ENCODE measurements around the gene NFKBIZ.
A peak's percentile ranks its signal among the peaks of the same experiment; 100 is the strongest.

The NFKBIZ gene

DNA sequence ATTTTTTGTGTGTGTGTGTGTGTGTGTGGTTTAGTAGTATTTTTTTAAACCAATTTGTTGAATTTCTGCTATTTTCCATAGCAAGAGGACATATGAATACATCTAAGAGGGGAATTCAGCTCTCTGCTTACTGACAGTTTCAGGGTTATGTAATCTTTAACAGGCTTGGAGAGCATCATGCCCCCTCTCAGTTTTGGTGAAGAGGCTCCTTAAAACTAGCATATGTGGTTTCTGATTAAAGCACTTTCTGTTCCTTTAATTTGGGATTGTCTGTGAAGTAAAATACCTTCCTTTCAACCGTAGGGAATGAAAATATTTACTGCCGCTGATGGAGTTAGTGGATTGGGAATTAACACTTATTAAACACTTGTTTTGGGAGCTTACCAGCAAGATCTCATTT is 19.4 kb upstream of the NFKBIZ start:
- no peak for DNase-seq (ENCODE audit: low read depth)
- TF ChIP-seq CTCF (IDR thresholded peaks at IDR 0.05; ENCODE audit: low read depth, low read length, missing control alignments): no peak
- peak overlapping the region; percentile 71 for H3K4me3 ChIP-seq (ENCODE audit: low read depth, low read length)

GRCh38 chr3:101833446-101833974 is 15.8 kb upstream of the NFKBIZ start:
- no peak overlapping the region for H3K4me3 ChIP-seq (ENCODE audit: low read depth, low read length)

GRCh38 chr3:101835676-101836075 is 13.6 kb upstream of the NFKBIZ start:
- no peak for TF ChIP-seq CTCF (IDR thresholded peaks at IDR 0.05; ENCODE audit: low read depth, low read length, missing control alignments)
- no peak for DNase-seq (ENCODE audit: low read depth)
- no peak overlapping the region for H3K4me3 ChIP-seq (ENCODE audit: low read depth, low read length)

More at GRCh38 chr3:101833446-101833974, 15.8 kb upstream of the NFKBIZ start:
- DNase-seq (ENCODE audit: low read depth): no peak
- TF ChIP-seq CTCF (IDR thresholded peaks at IDR 0.05; ENCODE audit: low read depth, low read length, missing control alignments): no peak

DNA sequence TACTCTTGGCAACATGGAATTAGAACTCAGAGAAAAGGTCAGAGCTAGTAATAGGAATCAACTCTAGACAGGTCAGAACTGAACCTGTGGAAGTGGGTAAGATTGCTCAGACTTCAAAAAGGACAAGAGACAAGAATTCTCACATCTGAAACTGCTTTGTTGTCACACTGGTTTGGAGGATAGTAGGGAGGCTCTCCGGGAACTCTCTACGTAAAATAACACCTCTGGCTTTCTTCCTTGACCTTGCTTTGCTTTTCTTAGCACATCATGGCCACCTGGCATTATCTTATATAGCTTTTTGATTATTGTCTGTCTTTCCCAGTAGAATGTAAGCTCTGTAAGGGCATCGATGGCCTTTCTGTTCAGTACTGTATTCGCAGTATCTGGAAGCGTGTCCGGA is 13.2 kb upstream of the NFKBIZ start:
- no peak overlapping the region for H3K4me3 ChIP-seq (ENCODE audit: low read depth, low read length)
- DNase-seq (ENCODE audit: low read depth): no peak
- no peak for TF ChIP-seq CTCF (IDR thresholded peaks at IDR 0.05; ENCODE audit: low read depth, low read length, missing control alignments)

DNA sequence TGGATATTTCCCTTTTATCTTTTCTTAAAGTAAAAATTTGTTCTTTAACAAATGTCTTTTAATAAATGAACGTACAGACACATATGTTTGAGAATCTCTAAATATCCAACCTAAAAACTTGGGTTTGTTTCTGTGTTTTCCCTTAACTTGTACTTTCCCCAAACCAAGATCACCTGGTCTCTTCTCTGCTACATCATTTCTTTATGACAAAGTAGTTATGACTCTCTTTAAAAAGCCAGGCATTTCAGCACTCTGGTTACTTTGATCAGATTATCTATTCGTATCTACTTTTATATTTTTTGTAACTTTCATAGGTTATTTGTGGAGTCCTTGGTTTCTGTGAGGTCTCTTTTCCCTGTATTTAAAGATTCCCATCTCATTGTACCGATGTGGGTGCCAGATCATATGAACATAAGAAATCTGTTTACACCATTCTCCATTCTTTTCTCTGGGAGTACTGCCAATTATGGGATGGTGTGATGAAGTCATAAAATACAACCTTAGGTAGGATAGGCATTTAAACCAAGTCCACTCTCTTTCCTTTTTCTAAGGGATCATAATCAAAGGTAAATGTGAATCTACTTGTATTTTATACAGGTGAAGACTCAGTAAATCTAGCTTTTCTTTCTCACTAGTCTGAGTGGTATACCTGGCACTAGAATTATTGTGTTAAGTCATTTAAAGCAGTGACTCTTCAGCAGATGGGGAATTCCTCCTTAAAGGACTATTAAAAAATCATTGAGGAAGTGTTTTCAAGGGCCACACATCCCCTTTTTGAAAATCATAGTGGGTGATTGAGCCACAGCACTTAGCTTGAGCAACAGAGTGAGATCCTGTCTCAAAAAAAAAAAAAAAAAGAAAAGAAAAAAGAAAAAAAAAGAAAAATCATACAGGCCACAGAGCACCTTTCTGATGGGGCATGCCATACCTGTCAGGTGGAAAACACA is 12.4 kb upstream of the NFKBIZ start:
- TF ChIP-seq CTCF (IDR thresholded peaks at IDR 0.05; ENCODE audit: low read depth, low read length, missing control alignments): no peak
- H3K4me3 ChIP-seq (ENCODE audit: low read depth, low read length): no peak overlapping the region; the same call in 1 of the 2 replicates
- DNase-seq (ENCODE audit: low read depth): no peak

DNA sequence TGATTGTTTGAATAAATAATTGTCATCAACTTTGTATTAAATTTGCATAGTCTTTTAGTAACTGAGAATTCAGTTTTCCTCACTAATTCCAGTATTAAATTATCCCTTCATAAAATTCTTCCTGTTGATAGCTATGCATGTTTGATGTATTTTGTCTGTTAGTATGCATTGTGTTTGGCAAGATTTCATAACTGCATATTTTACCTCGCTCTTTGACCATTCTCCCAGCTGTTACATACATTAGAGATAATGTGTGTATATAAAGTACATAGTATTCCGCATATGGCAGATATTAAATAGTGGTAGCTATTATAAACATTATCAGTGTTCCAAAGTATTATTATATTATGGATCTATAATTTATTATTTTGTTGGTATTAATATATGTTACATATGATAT is 10.6 kb upstream of the NFKBIZ start:
- TF ChIP-seq CTCF (IDR thresholded peaks at IDR 0.05; ENCODE audit: low read depth, low read length, missing control alignments): no peak
- DNase-seq (ENCODE audit: low read depth): no peak
- no peak overlapping the region for H3K4me3 ChIP-seq (ENCODE audit: low read depth, low read length)
